ENCODE measurements around the gene STYXL1.

Gene STYXL1

DNA sequence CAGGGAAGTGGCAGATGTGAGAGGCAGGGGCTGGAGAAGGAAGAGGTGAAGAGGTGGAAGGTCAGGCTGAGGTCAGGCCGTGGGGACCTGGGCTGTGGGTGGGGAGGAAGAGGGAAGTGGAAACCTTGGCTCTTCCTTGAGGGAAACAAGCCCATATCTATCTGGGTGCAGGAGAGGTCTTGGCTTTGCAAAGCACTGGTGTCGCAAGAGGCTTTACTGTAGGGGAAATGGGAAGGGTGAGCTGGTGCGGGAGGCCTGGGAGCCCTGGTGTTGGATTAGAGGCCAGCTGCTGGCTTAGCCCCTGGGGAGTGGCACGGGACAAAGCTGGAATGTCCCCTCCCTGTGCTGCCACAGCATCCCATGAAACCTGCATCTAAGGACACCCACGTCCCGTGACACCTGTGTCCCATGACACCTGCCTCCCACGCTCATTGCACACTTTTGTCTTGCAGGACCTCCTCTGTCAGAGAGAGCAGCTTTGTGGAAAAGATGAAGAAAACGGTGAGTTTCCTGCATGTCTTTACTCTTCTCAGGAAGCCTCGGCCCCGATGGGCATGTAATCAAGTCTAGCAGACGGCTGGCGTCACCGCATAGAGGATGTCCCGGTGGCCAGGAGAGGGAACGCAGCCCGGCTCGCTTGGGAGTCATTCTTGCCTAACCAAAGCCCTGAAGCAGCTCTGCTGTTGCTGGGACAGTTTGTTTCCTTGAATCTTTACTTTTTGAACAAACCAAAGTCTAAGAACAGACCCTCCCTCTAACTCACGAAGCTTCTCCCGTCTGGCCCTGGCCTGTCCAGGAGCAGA lies 75.6 kb downstream of the STYXL1 start:
- no peak for ATAC-seq

DNA sequence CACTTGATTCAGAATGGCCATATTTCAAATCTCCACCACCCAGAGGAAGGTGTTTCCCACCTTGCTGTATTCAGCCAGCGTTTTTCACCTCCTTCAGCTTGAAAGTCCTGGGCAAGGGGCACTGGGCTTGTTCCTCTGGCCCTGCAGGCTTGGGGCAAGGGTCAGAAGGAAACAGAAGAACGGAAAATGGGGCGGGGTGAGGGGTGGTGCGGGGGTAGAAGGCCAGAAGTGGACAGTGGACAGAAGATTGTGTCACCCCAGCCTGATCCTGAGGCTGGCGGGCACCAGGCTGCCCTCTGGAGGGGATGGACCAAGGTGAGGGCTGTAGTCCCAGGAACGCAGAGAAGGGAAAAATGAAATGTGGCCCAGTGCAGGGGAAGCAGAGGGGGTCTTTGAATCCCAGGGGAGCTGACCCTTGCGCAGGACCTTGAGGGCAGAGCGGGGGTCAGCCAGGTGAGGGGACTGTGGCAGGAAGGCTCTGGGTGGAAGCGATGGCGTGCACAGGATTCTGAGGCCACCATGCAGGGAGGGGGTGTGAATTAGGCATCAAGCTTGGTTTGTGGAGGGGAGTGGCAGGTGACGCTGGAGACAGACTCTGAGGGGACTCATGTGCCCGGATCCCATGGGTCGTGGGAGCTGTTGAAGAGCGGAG lies 76.4 kb downstream of the STYXL1 start:
- ATAC-seq, result no peak

GRCh38 chr7:75969704-75970498 lies 77.9 kb downstream of the STYXL1 start:
- no peak for ATAC-seq

DNA sequence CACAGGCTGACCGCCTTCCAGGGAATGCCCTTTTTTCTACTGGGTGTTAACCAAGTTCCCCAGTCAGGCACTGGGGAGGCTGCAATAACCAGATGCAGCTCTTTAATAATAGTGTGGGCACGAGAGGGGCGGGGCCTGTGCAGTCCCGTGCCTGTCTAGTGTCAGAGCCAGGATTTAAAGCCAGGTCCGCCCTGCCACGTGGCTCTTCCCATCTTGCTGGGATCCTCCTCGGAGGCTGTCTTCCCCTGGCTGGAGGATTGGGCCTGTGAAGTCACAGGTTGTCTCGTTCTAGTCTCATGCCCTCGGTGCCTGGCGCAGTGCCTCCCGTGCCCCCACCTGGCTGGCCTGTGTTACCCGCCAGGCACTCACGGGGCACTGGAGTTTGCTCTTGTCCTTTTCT lies 78.6 kb downstream of the STYXL1 start:
- no peak for ATAC-seq

DNA sequence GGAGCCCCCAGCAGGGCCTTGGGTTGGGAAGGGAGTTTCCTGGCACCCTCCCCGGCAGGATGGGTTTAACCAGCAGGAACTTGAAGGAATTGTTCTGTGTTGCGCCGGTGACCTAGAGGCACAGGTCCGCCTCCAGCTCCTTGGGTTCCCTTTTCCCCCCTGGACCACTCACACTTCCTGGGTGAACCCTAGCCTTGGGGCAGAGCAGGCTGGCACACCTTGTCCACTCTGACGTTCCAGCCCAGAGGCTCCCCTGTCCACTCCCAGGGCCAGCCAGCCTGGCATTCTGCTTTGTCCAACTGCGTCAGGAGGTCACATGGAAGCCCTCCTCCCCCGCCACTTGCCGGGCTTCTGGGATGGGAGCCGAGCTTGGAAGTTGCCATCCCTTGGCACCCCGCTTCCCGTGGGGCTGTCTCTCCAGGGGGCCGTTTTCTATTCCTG lies 79.2 kb downstream of the STYXL1 start:
- ATAC-seq, result no peak

DNA sequence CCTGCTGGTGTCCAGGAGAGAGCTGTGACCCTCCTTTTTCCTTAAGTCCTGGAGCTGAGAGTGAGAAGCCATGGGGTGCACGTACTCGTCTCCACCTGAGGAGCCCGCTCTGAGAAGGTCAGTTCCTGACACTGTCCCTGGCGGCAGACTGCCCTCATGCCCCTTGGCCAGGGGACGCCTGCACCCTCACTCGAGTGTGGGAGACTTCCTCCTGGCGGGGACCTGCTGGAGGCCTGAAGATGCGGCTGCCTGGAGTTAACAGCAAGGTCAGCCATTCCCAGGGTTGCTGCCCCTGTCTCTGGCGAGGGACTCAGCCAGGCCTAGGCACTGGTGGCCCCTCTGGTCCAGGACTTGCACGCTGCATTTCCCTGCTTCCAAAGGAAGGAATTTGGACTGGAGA lies 79.8 kb downstream of the STYXL1 start:
- no peak for ATAC-seq

GRCh38 chr7:75967487-75967997 lies 80.3 kb downstream of the STYXL1 start:
- ATAC-seq, result no peak

DNA sequence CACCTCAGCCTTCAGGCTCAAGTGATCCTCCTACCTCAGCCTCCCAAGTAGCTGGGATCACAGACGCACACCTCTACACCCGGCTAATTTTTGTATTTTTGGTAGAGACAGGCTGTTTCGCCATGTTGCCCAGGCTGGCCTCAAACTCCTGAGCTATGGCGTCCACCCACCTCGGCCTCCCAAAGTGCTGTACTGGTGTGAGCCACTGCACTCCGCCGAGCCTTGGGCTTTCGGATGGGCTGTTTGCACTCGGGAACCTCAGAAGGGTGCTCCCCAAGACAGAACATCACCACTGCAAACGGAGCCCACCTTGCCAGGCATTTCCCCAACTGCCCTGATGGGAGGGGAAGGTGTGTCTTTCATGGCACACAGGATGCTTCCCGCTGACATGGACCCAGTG lies 80.7 kb downstream of the STYXL1 start:
- ATAC-seq, result no peak

DNA sequence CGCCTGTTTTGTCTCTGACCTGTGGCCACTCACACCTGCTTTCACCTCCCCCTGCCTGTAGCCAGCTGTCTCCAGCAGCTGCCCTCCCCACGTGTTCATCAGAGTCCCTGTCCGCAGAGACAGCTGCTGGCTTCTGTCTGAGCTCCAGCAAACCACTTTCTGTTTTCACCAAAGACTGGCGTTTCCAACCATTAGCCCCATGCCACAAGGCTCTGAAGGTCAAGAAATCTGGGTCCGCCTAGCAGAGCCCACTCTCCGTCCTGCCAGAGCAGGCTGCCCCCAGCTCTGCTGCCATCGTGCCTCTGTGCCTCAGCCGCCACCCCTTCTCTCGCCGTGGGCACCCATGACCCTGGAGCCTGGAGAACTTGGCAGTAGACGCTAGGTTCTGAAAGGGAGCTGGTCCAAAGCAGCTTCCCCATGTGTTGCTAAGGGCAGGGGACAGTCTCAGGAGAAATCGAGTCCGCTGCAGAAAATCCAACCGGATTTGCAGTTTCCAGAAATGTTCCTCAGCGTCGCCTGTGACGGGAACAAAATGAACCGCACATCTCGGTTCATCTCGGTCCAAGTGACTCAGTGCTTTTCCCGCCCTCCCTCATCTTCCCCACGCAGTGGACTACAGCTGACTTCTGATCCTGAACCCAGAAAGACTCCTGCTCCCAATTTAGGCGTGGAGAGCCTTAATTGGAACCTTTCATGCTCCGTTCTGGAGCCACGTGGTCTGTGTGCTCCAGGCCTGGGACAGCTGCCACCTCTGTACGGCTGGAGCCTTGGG lies 81.4 kb downstream of the STYXL1 start:
- ATAC-seq, result no peak

DNA sequence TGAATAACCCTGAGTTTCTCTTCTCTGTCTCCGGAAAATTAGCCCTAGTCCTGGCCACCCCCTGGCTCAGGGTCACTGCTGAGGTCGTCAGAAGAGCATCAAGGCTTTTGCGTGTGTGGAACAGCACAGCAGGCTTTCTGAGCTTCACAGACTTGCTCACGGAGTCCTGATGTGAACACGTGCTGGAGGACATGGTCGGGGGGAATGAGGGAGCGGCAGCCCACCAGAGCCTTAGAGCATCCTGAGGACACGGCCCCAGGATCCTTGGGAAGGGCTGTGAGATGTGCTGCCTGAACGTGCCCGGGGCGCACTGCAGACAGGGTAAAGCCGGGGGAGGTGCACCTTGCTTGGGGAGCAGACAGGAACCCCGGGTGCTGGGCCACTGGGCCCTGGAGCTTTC lies 82.2 kb downstream of the STYXL1 start:
- ATAC-seq, result no peak

DNA sequence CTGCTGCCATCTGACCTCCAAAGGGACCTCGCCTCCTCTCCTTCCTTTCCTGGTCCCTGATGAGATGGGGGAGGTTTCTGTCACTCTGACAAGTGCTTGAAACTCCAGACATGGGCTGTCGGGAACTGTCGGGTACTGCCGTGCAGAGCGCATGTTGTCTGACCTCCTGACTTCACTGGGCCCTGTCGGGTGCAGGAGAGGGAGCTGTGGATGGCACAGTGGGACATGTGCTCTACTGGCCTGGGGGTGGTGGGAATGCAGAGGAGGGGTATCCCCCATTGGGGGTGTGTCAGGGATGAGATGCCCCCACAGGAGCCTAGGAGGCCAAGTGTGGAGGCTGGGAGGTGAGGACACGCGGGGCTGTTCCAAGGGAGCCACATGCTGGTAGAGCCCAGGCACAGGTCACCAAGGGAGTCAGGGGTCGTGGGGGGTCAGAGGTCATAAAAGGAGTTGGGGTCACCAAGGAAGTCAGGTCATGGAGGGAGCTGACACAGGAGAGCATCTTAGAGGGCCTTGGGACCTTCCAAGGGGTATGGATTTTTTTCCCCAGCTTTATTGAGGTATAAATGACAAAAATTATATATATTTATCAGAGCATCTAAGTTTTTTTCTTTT lies 84.3 kb downstream of the STYXL1 start:
- no peak for ATAC-seq

GRCh38 chr7:75962607-75963380 lies 85.0 kb downstream of the STYXL1 start:
- ATAC-seq, result no peak

DNA sequence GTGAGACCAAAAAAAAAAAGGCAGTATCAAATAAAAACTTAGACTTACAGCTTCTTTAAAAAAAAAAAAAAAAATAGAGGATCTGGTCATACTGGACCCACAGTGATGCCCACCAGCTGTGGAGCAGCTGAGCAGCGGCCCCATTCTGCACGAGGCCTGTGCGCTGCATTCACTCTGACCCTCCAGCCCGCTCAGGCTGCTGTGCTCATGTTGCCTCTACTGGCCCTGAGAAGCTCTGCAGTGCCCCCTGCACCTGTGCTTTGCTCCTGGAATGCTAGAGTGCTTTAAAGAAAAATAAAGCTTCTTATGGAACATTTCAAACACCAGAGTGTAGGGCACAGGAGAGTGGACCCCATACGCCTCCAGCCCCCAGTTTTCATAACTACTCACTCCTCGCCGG lies 86.6 kb downstream of the STYXL1 start:
- ATAC-seq, result no peak

DNA sequence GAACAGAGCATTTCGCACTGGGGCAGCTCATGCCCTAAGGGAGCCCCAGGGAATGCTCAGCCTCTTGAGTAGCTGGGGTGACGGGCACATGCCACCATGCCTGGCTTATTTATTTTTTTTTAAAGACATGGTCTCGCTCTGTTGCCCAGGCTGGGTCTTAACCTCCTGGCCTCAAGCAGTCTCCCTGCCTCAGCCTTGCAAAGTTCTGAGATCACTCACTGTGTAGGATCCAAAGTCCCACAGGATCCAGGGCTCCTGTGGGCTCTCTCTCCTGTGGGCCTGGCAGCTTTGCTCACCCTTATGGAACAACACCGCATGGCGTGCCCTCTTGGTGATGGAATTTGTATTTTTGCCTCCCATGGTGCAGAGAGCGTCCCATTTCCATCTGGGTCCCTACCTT lies 87.4 kb downstream of the STYXL1 start:
- ATAC-seq, result no peak

DNA sequence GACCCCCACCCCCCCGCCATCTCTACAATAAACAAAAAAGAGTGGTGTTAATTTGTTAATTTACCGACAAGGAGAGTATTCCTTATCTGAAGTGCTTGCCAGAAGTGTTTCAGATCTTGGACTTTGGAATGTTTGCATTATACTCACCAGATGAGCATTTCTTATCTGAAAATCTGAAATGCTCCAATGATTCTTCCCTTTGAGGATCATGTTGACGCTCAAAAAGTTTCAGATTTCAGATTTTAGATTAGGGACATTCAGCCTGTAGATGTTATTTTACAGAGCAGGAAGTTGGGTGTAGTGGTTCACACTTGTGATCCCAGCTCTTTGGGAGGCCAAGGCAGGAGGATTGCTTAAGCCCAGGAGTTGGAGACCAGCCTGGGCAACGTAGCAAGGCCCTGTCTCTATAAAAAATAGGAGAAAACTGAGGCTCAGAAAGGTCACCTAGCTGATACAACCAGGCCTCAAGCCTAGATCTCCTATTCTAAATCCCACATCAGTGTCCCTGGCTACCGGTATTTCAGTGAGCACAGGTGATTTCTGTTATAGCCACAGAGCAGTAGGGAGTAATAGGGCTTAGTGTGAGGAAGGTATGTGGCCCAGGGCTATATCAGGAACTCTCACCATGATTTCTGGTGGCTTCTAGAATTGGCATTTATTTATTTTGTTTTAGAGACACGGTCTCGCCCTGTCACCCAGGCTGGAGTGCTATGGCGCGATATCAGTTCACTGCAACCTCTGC lies 88.8 kb downstream of the STYXL1 start:
- no peak for ATAC-seq

GRCh38 chr7:75957021-75957736 lies 90.6 kb downstream of the STYXL1 start:
- no peak for ATAC-seq

DNA sequence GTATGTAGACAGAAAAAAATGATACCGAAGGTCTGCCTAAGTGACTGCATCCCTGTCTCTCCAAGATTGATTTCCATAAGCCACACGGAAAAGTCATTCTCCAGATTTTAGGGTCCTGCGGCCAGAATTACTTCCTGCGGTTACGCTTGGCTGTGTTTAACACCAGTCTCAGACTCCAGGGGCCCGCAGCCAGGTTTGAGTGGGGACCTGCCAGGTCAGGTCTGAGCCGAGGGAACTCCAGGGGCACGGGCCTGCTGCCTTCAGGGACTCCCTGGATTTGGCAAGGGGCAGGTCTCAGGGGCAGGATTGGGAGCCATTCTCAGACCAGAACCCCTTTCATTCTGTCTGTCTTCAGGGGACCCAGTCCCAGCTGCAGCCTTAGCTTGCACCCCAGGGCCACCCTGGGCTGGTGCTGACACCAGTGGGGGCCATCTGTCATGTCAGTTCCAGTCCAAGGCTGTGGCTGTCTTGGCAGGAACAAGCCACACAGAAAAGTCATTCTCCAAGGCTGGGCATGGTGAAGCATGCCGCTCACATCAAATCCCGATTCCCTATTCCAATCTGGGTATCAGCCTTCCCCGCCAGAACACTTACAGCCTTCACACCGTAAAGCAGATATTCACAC lies 92.4 kb downstream of the STYXL1 start:
- ATAC-seq, result no peak

GRCh38 chr7:75953931-75954330 lies 93.9 kb downstream of the STYXL1 start:
- no peak for ATAC-seq

GRCh38 chr7:75953431-75953830 lies 94.4 kb downstream of the STYXL1 start:
- no peak for ATAC-seq
